Natural killer cell (primary cell): ENCODE measurements around the gene TANC1. TPM values are rescaled to one million over a fixed set of nuclear protein-coding genes. Genes with fewer than 3 reads are reported as not detected.

ENCODE experiments used
- ATAC-seq, 3 donors: fragments of 150-1000 bp in 2 of 3; fragments of 200-7000 bp in 1 of 3; cut with Tn5 transposase; 1 replicate in 1 of 3; 2 replicates in 2 of 3; pipeline ENCODE4 v1.10.0; 2021; ENCODE audit warnings: mild to moderate bottlenecking in 2 of 3, moderate library complexity in 2 of 3
- DNase-seq, 2 donors: peaks; one replicate each; pipeline versions ENCODE4 v3.0.0 to v3.0.0-alpha.2; 2013 to 2021; ENCODE audit warnings: mixed read lengths in 1 of 2
- H3K27ac ChIP-seq: one replicate; pipeline ENCODE4 v1.5.1; 2013; ENCODE audit warnings: mild to moderate bottlenecking, low read length
- H3K27me3 ChIP-seq: one replicate; pipeline ENCODE4 v1.6.1; 2013; ENCODE audit warnings: low read length; ENCODE audit not compliant: control insufficient read depth, insufficient read depth
- H3K36me3 ChIP-seq: one replicate; pipeline ENCODE4 v1.6.1; 2013; ENCODE audit warnings: low read length; ENCODE audit not compliant: control insufficient read depth, insufficient read depth
- H3K4me1 ChIP-seq: one replicate; pipeline ENCODE4 v1.6.1; 2013; ENCODE audit warnings: low read length; ENCODE audit not compliant: control insufficient read depth, insufficient read depth
- H3K4me3 ChIP-seq: one replicate; pipeline ENCODE4 v1.5.1; 2013; ENCODE audit warnings: low read length
- H3K9me3 ChIP-seq: one replicate; pipeline ENCODE4 v1.6.1; 2013; ENCODE audit warnings: low read length; ENCODE audit not compliant: control insufficient read depth, insufficient read depth
- H3K27ac Mint-ChIP-seq, 2 donors: one replicate each; pipeline ENCODE4 v1.8.0; 2022; ENCODE audit warnings: mild to moderate bottlenecking in 2 of 2, mixed read lengths in 2 of 2, moderate library complexity in 1 of 2
- H3K27me3 Mint-ChIP-seq, 2 donors: one replicate each; pipeline ENCODE4 v1.8.0; 2022; ENCODE audit warnings: low read depth in 2 of 2, mixed read lengths in 2 of 2
- H3K36me3 Mint-ChIP-seq: one replicate; pipeline ENCODE4 v1.8.0; 2022; ENCODE audit warnings: mixed read lengths
- H3K4me1 Mint-ChIP-seq, 2 donors: one replicate each; pipeline ENCODE4 v1.8.0; 2022; ENCODE audit warnings: mixed read lengths in 2 of 2
- H3K4me3 Mint-ChIP-seq: one replicate; pipeline ENCODE4 v1.8.0; 2022; ENCODE audit warnings: mild to moderate bottlenecking, moderate library complexity, mixed read lengths
- H3K9me3 Mint-ChIP-seq, 2 donors: one replicate each; pipeline ENCODE4 v1.8.0; 2022; ENCODE audit warnings: mixed read lengths in 2 of 2
- WGBS: methylation state at CpG from one replicate; pipeline ENCODE4 v1.1.7; 2013; ENCODE audit warnings: missing lambda C conversion rate; ENCODE audit not compliant: insufficient coverage; 5-methylcytosine and 5-hydroxymethylcytosine counted together
- intact Hi-C: fragments of 100-400 bp; cut with micrococcal nuclease; formaldehyde crosslinking; loops from one replicate; pipeline ENCODE4 v1.14.2; 2022
- total RNA-seq, 4 donors: library from RNA; stranded (reverse); fragments of 120-200 nt in 1 of 4; gene quantifications; one replicate each; pipeline versions ENCODE4 v1.2.3 to v1.2.4, GENCODE V29; 2013 to 2022
- TF ChIP-seq, protein P1 (sequence below): fragments of 200-600 bp; IDR thresholded peaks from one replicate; pipeline ENCODE4 v1.8.0; 2022; ENCODE audit warnings: antibody characterized with exemption

TANC1 gene
- total RNA-seq, 3 donors from 2014 or later (not counting 1 experiment from before 2014, with no cell fraction given): 0.82 to 4.2 (median 1.1) TPM

DNA sequence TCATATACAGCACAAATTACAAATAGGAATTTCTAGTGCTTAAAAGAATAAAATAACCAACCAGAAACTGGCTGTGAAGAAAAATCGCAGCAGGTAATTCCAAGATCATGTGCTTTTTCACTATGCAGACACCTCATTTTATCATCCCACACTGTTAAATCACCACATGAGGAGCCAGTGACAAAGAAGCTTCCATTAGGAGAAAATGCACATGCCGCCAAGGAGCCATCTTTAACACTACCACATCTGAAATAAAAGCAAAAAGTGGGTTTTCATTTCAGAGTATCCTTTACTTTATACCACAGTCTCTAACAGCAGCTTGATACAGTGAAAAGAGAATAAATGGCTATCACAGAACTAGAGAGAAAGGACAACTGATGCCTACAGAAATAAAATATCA, 311.3 kb downstream of the TANC1 start:
- 93% methylated on average over 2 of the region's 2 CpGs for WGBS
- intact Hi-C loops: no loop called here
- no peak overlapping the region for H3K4me3 Mint-ChIP-seq
- H3K36me3 ChIP-seq: peaks cover 19% of the 10 kb centered on the region
- no peaks in the 10 kb centered on the region for H3K36me3 Mint-ChIP-seq
- H3K27ac Mint-ChIP-seq: no peak overlapping the region
- peaks cover 18 to 19% of the 10 kb centered on the region in 2 donors for H3K4me1 Mint-ChIP-seq
- no peak for DNase-seq
- TF ChIP-seq, protein P1, sequence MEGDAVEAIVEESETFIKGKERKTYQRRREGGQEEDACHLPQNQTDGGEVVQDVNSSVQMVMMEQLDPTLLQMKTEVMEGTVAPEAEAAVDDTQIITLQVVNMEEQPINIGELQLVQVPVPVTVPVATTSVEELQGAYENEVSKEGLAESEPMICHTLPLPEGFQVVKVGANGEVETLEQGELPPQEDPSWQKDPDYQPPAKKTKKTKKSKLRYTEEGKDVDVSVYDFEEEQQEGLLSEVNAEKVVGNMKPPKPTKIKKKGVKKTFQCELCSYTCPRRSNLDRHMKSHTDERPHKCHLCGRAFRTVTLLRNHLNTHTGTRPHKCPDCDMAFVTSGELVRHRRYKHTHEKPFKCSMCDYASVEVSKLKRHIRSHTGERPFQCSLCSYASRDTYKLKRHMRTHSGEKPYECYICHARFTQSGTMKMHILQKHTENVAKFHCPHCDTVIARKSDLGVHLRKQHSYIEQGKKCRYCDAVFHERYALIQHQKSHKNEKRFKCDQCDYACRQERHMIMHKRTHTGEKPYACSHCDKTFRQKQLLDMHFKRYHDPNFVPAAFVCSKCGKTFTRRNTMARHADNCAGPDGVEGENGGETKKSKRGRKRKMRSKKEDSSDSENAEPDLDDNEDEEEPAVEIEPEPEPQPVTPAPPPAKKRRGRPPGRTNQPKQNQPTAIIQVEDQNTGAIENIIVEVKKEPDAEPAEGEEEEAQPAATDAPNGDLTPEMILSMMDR: no peak
- H3K9me3 Mint-ChIP-seq: no peaks in the 10 kb centered on the region
- H3K27ac ChIP-seq: no peak overlapping the region
- H3K9me3 ChIP-seq: no peaks in the 10 kb centered on the region
- no peak for ATAC-seq
- no peaks in the 10 kb centered on the region for H3K27me3 Mint-ChIP-seq
- H3K4me1 ChIP-seq: peaks cover 15% of the 10 kb centered on the region
- no peak overlapping the region for H3K4me3 ChIP-seq
- no peaks in the 10 kb centered on the region for H3K27me3 ChIP-seq

- 93% methylated on average over 3 of the region's 6 CpGs for WGBS
Observed at GRCh38 chr2:159281002-159281401, 312.6 kb downstream of the TANC1 start.

More at GRCh38 chr2:159281002-159281401, 312.6 kb downstream of the TANC1 start:
- H3K4me1 ChIP-seq: peaks cover 25% of the 10 kb centered on the region
- H3K27ac ChIP-seq: no peak overlapping the region
- Mint-ChIP-seq H3K27me3 (no peaks in the 10 kb centered on the region), H3K4me1 (peaks cover 22 to 24% of the 10 kb centered on the region in 2 donors), H3K36me3 (no peaks in the 10 kb centered on the region), H3K27ac (no peak overlapping the region), H3K4me3 (no peak overlapping the region), H3K9me3 (no peaks in the 10 kb centered on the region)
- intact Hi-C loops: no loop called here
- TF ChIP-seq, protein P1: no peak
- H3K36me3 ChIP-seq: peaks cover 19% of the 10 kb centered on the region
- no peak overlapping the region for H3K4me3 ChIP-seq
- DNase-seq: no peak
- no peaks in the 10 kb centered on the region for H3K27me3 ChIP-seq
- no peaks in the 10 kb centered on the region for H3K9me3 ChIP-seq
- no peak for ATAC-seq

Other genes starting within 250 kb of the TANC1 start
- not detected for gene DAPL1, start 173.3 kb upstream of the TANC1 start, total RNA-seq